GM23338 (cell line): ENCODE measurements around the gene RGS6. TPM values are rescaled to one million over a fixed set of nuclear protein-coding genes. Genes with fewer than 3 reads are reported as not detected.

Source experiments
- ATAC-seq: fragments of 200-7000 bp; cut with Tn5 transposase; 3 replicates; pipeline ENCODE4 v1.9.1; 2020
- DNase-seq: peaks from one replicate; pipeline ENCODE4 v3.0.0-alpha.2; 2015; ENCODE audit warnings: low spot score
- H2AFZ ChIP-seq: fragments of 200-600 bp; sonication (generic); 2 replicates; pipeline ENCODE4 v1.8.0; 2016; ENCODE audit warnings: antibody characterized with exemption, mild to moderate bottlenecking, moderate library complexity
- H3F3A ChIP-seq: fragments of 200-600 bp; sonication (generic); replicated peaks from 2 replicates; pipeline ENCODE4 v1.8.0; 2017; ENCODE audit warnings: antibody characterized with exemption, mixed run types, low read depth
- H3K27ac ChIP-seq: fragments of 200-600 bp; sonication (generic); 2 replicates; pipeline ENCODE4 v1.6.1; 2016; ENCODE audit warnings: low read depth
- H3K27me3 ChIP-seq: fragments of 200-600 bp; sonication (generic); 2 replicates; pipeline ENCODE4 v1.8.0; 2016; ENCODE audit warnings: mild to moderate bottlenecking, mixed run types, moderate library complexity; ENCODE audit not compliant: insufficient read depth
- H3K36me3 ChIP-seq: fragments of 200-600 bp; sonication (generic); 2 replicates; pipeline ENCODE4 v1.8.0; 2016; ENCODE audit warnings: mild to moderate bottlenecking; ENCODE audit not compliant: insufficient read depth
- H3K4me1 ChIP-seq: fragments of 200-600 bp; sonication (generic); 2 replicates; pipeline ENCODE4 v1.8.0; 2016; ENCODE audit warnings: mild to moderate bottlenecking, moderate library complexity; ENCODE audit not compliant: insufficient read depth
- H3K4me2 ChIP-seq: fragments of 200-600 bp; sonication (generic); 2 replicates; pipeline ENCODE4 v1.7.1; 2017; ENCODE audit warnings: mixed run types
- H3K4me3 ChIP-seq: fragments of 200-600 bp; sonication (generic); 2 replicates; pipeline ENCODE4 v1.6.1; 2016; ENCODE audit warnings: mixed run types
- H3K79me2 ChIP-seq: fragments of 200-600 bp; sonication (generic); replicated peaks from 2 replicates; pipeline ENCODE4 v1.8.0; 2017; ENCODE audit warnings: mild to moderate bottlenecking; ENCODE audit not compliant: insufficient read depth
- H3K9me2 ChIP-seq: fragments of 200-600 bp; sonication (generic); 2 replicates; pipeline ENCODE4 v1.8.0; 2017; ENCODE audit not compliant: insufficient read depth
- H4K20me1 ChIP-seq: fragments of 200-600 bp; sonication (generic); replicated peaks from 2 replicates; pipeline ENCODE4 v1.8.0; 2017; ENCODE audit warnings: mild to moderate bottlenecking; ENCODE audit not compliant: insufficient read depth
- H3K27ac Mint-ChIP-seq: 2 replicates; pipeline ENCODE4 v1.8.0; 2020; ENCODE audit warnings: inconsistent platforms, mild to moderate bottlenecking, moderate library complexity, mixed read lengths
- H3K27me3 Mint-ChIP-seq: 3 replicates; pipeline ENCODE4 v1.8.0; 2022; ENCODE audit warnings: low read depth, mild to moderate bottlenecking, moderate library complexity, mixed read lengths, inconsistent platforms; ENCODE audit not compliant: insufficient read depth, poor library complexity
- H3K36me3 Mint-ChIP-seq: 3 replicates; pipeline ENCODE4 v1.8.0; 2021; ENCODE audit warnings: low read depth, mild to moderate bottlenecking, inconsistent platforms, moderate library complexity, mixed read lengths
- H3K4me1 Mint-ChIP-seq: 3 replicates; pipeline ENCODE4 v1.8.0; 2020; ENCODE audit warnings: mild to moderate bottlenecking, inconsistent platforms, mixed read lengths
- H3K4me3 Mint-ChIP-seq: 3 replicates; pipeline ENCODE4 v1.8.0; 2021; ENCODE audit warnings: moderate library complexity, mild to moderate bottlenecking, inconsistent platforms, mixed read lengths
- H3K9me3 Mint-ChIP-seq: 3 replicates; pipeline ENCODE4 v1.8.0; 2020; ENCODE audit warnings: moderate library complexity, mild to moderate bottlenecking, inconsistent platforms, mixed read lengths
- CREB1 ChIP-seq: fragments of 250-450 bp; sonication (Bioruptor Pico); IDR thresholded peaks from 2 replicates; pipeline ENCODE4 v1.5.0; 2020; ENCODE audit warnings: low read depth, mild to moderate bottlenecking, moderate library complexity
- CTCF ChIP-seq, 2 experiments: fragments of 200-600 bp in 1 of 2; sonication (generic) in 1 of 2; conservative IDR thresholded peaks; 2 replicates each; pipeline versions ENCODE4 v1.5.1 to v1.6.1; 2016 to 2017; ENCODE audit warnings: antibody characterized with exemption in 2 of 2, low read depth in 2 of 2, mild to moderate bottlenecking in 2 of 2, moderate library complexity in 1 of 2
- ETS1 ChIP-seq: IDR thresholded peaks from 2 replicates; pipeline ENCODE4 v1.6.1; 2016; ENCODE audit warnings: antibody characterized with exemption
- EZH2 ChIP-seq: fragments of 200-600 bp; sonication (generic); IDR thresholded peaks from one replicate; pipeline ENCODE4 v1.8.0; 2017; ENCODE audit warnings: antibody characterized with exemption, mild to moderate bottlenecking, low read depth; ENCODE audit not compliant: unreplicated experiment
- EZH2phosphoT487 ChIP-seq: fragments of 200-600 bp; sonication (generic); IDR thresholded peaks from one replicate; pipeline ENCODE4 v1.8.1; 2018; ENCODE audit warnings: antibody characterized with exemption; ENCODE audit not compliant: unreplicated experiment
- JUNB ChIP-seq: IDR thresholded peaks from one replicate; pipeline ENCODE4 v1.6.1; 2016; ENCODE audit warnings: antibody characterized with exemption; ENCODE audit not compliant: unreplicated experiment
- NANOG ChIP-seq: IDR thresholded peaks from 2 replicates; pipeline ENCODE4 v1.6.1; 2016; ENCODE audit warnings: antibody characterized with exemption, borderline replicate concordance
- POLR2AphosphoS5 ChIP-seq: IDR thresholded peaks from 2 replicates; pipeline ENCODE4 v1.6.1; 2016; ENCODE audit warnings: antibody characterized with exemption, low read depth
- REST ChIP-seq: IDR thresholded peaks from one replicate; pipeline ENCODE4 v1.6.1; 2018; ENCODE audit warnings: antibody characterized with exemption; ENCODE audit not compliant: unreplicated experiment
- STAT1 ChIP-seq: IDR thresholded peaks from one replicate; pipeline ENCODE4 v1.6.1; 2016; ENCODE audit warnings: antibody characterized with exemption; ENCODE audit not compliant: unreplicated experiment
- ZNF114 ChIP-seq: fragments of 250-450 bp; sonication (Bioruptor Pico); IDR thresholded peaks from 2 replicates; pipeline ENCODE4 v1.5.0; 2020; ENCODE audit warnings: mild to moderate bottlenecking, moderate library complexity
- ZNF331 ChIP-seq: fragments of 250-450 bp; sonication (Bioruptor Pico); IDR thresholded peaks from 2 replicates; pipeline ENCODE4 v1.5.0; 2020; ENCODE audit warnings: low read depth, mild to moderate bottlenecking, moderate library complexity
- ZNF462 ChIP-seq: fragments of 250-450 bp; sonication (Bioruptor Pico); IDR thresholded peaks from 2 replicates; pipeline ENCODE4 v1.5.0; 2020; ENCODE audit warnings: mild to moderate bottlenecking, moderate library complexity
- polyA plus RNA-seq: library from polyadenylated mRNA; unstranded; fragments of >200 nt; fragmentation: Nextera tagmentation; extraction: Ambion mirVana; gene quantifications from 2 replicates; pipeline ENCODE4 v1.2.1, GENCODE V29; 2016
- total RNA-seq: library from RNA; depleted of rRNA; stranded (reverse); fragments of >200 nt; shearing (Covaris generic); gene quantifications from 2 replicates; pipeline ENCODE4 v1.2.3, GENCODE V29; 2014

Gene RGS6
- total and polyA plus RNA-seq, 2 experiments from 2014 or later: 0.66 to 0.83 TPM

GRCh38 chr14:72341686-72342085 is 409.5 kb downstream of the RGS6 start:
- peaks cover 9% of the 10 kb centered on the region; the same call in 1 of the 2 replicates for H3K9me2 ChIP-seq
- H3K36me3 ChIP-seq: no peaks in the 10 kb centered on the region
- H3K4me3 ChIP-seq: no peak overlapping the region
- no peak overlapping the region for H3K4me3 Mint-ChIP-seq
- ATAC-seq (no peak), DNase-seq (no peak)
- no peak for TF ChIP-seq ETS1
- TF ChIP-seq CREB1 (CRISPR knock-in tag): no peak
- TF ChIP-seq NANOG: no peak
- no peak for TF ChIP-seq ZNF462 (CRISPR knock-in tag)
- no peak for TF ChIP-seq REST
- no peak for TF ChIP-seq ZNF114 (CRISPR knock-in tag)
- no peak for TF ChIP-seq POLR2AphosphoS5
- TF ChIP-seq STAT1: no peak
- no peak for TF ChIP-seq ZNF331 (CRISPR knock-in tag)
- no peak for TF ChIP-seq CTCF (conservative IDR thresholded peaks at IDR 0.05; ENCODE audit: low read depth in 2 of 2)
- TF ChIP-seq EZH2: no peak
- TF ChIP-seq EZH2phosphoT487: no peak
- TF ChIP-seq JUNB: no peak
- no peak overlapping the region for H3K27ac Mint-ChIP-seq
- H3K4me1 ChIP-seq: no peaks in the 10 kb centered on the region
- H3K27me3 Mint-ChIP-seq: peaks cover 4% of the 10 kb centered on the region
- peaks cover 7% of the 10 kb centered on the region; the same call in 2 of the 3 replicates for H3K36me3 Mint-ChIP-seq
- no peaks in the 10 kb centered on the region for H4K20me1 ChIP-seq
- no peak overlapping the region for H3K4me2 ChIP-seq
- no peaks in the 10 kb centered on the region for H3K27me3 ChIP-seq
- H2AFZ ChIP-seq: no peak overlapping the region
- no peaks in the 10 kb centered on the region for H3K79me2 ChIP-seq
- peaks cover 25% of the 10 kb centered on the region for H3K9me3 Mint-ChIP-seq
- H3K4me1 Mint-ChIP-seq: no peaks in the 10 kb centered on the region
- H3K27ac ChIP-seq: no peak overlapping the region
- no peaks in the 10 kb centered on the region for H3F3A ChIP-seq
